Stimulated activated CD4-positive, alpha-beta T cell treated with anti-CD3 and anti-CD28 coated beads, TNF-alpha, amount 100 ng/mL, for 1 hour (primary cell): ENCODE results near the gene FNDC3A.
A peak's percentile ranks its signal among the peaks of the same experiment; 100 is the strongest.
"Not testable (repeated sequence)": the region's sequence is repeated elsewhere in the genome, so short reads cannot be mapped to it uniquely, and the experiment has no call there.

Experiments used
- DNase-seq, 3 donors: peaks; one replicate each; pipeline ENCODE4 v3.0.0-alpha.2; 2020; ENCODE audit warnings: low read depth in 3 of 3, low spot score in 1 of 3

Gene FNDC3A

GRCh38 chr13:48975101-48975855, 434 bp upstream of the FNDC3A start:
- DNase-seq = peak; percentile 6 to 17 (median 10)

GRCh38 chr13:48976576-48977285, 1.0 kb downstream of the FNDC3A start:
- no peak for DNase-seq

GRCh38 chr13:48977286-48977625, 1.5 kb downstream of the FNDC3A start:
- no peak for DNase-seq

- DNase-seq = no peak
These were observed 2.3 kb downstream of the FNDC3A start for GRCh38 chr13:48977973-48978372.

GRCh38 chr13:48978942-48979601, 3.4 kb downstream of the FNDC3A start:
- no peak for DNase-seq

- no peak for DNase-seq
These were observed 4.2 kb downstream of the FNDC3A start for GRCh38 chr13:48979892-48980291.

- DNase-seq = no peak
These were observed 7.6 kb downstream of the FNDC3A start for GRCh38 chr13:48983331-48983730.

- DNase-seq = no peak
These were observed 10.0 kb downstream of the FNDC3A start for GRCh38 chr13:48985756-48986155.

- DNase-seq = no peak
These were observed 15.2 kb downstream of the FNDC3A start for GRCh38 chr13:48990900-48991299.

GRCh38 chr13:48993150-48993549, 17.4 kb downstream of the FNDC3A start:
- DNase-seq = no peak

- DNase-seq = no peak
These were observed 19.0 kb downstream of the FNDC3A start for GRCh38 chr13:48994706-48995105.

GRCh38 chr13:48998641-48999292, 23.1 kb downstream of the FNDC3A start:
- no peak for DNase-seq

GRCh38 chr13:49000247-49000646, 24.5 kb downstream of the FNDC3A start:
- DNase-seq = no peak

GRCh38 chr13:49018986-49019635, 43.4 kb downstream of the FNDC3A start:
- not testable (repeated sequence) for DNase-seq

GRCh38 chr13:49020328-49020727, 44.6 kb downstream of the FNDC3A start:
- no peak for DNase-seq

- no peak for DNase-seq
These were observed 45.3 kb downstream of the FNDC3A start for GRCh38 chr13:49020940-49021553.

GRCh38 chr13:49021953-49022352, 46.2 kb downstream of the FNDC3A start:
- DNase-seq = no peak

- no peak for DNase-seq
These were observed 46.9 kb downstream of the FNDC3A start for GRCh38 chr13:49022472-49023144.

- no peak for DNase-seq
These were observed 47.7 kb downstream of the FNDC3A start for GRCh38 chr13:49023431-49023830.

- DNase-seq = no peak
These were observed 51.1 kb downstream of the FNDC3A start for GRCh38 chr13:49026851-49027250.
